Stimulated activated CD4-positive, alpha-beta T cell treated with anti-CD3 and anti-CD28 coated beads, TNF-alpha, amount 100 ng/mL, for 48 hours (primary cell): ENCODE measurements around the gene COX6B1.
A peak's percentile ranks its signal among the peaks of the same experiment; 100 is the strongest.
"Not testable (repeated sequence)": the region's sequence is repeated elsewhere in the genome, so short reads cannot be mapped to it uniquely, and the experiment has no call there.

ENCODE experiments used
- DNase-seq, 3 donors: peaks; one replicate each; pipeline ENCODE4 v3.0.0-alpha.2; 2020; ENCODE audit warnings: low read depth in 3 of 3

Gene COX6B1, protein sequence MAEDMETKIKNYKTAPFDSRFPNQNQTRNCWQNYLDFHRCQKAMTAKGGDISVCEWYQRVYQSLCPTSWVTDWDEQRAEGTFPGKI

DNA sequence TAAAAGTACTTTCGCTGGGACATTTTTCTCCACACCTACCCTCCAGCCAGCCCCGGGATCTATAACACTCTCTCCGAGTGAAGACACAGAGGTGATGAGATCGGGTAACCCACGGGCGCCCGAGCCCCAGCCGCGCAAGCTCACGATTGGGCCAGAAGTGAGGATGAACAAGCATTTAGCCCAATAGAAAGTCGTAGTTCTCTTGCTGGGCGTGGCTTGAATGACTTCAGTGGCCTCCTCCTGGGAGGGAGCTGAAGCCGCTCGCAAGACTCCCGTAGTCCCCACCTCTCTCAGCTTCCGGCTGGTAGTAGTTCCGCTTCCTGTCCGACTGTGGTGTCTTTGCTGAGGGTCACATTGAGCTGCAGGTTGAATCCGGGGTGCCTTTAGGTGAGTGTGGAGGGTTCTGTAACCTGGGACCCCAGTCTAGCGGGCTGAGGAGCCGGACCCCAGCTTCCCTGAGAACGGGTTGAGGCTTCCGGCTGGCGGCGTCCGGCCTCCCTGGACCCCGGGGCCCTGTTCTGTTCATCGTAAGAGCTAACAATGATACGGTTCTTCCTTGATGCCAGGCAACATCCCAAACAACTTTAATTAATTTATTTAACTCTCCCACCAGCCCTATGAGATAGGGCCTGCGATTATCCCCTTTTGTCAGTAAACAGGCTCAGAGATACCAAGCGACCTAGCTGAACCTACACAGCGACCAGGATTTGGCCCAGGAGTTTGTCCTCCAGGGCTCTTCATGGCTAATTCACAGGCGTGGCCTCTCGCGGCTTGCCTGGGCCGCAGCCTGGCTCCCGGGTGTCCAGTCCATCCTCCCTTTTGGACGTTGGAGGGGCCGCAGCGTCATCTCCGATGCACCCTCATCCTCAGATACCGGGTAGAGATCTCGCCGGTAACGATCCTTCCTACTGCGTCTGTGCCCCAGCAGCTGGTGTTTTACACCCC is at the start of gene COX6B1:
Gene COX6B1 (plus strand): TSS at position 307 of the 945 bp plus-strand sequence. CDS start 2,921 bp downstream, outside the sequence.
- peak; percentile 84 to 92 (median 89) for DNase-seq

DNA sequence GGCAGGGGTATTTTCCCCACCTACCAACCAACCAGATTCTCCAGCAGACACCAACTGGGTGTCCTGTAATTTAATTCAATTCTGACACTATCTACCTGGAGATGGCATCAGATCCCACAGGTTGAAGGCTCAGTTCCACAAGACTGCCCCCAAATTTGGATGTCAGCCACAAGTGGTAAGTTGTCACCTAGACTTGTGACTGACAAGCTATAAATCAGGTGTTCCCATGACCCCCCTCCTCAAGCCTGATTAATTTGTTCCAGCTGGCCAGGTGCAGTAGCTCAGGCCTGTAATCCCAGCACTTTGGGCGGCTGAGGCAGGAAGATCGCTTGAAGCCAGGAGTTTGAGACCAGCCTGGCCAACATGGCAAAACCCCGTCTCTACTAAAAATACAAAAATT is 46.2 kb upstream of the COX6B1 start:
- no peak for DNase-seq

DNA sequence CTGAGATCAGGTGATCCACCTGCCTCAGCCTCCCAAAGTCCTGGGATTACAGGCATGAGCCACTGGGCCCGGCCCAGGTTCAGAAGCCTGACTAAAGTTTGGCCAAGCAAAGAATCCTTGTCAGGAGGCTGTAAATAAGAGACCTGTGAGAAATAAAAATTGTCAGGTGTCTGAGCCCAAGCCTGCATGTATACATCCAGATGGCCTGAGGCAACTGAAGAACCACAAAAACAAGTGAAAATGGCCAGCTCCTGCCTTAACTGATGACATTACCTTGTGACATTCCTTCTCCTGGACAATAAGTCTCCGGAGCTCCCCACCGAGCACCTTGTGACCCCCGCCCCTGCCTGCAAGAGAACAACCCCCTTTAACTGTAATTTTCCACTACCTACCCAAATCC is 43.7 kb upstream of the COX6B1 start:
- not testable (repeated sequence) for DNase-seq

DNA sequence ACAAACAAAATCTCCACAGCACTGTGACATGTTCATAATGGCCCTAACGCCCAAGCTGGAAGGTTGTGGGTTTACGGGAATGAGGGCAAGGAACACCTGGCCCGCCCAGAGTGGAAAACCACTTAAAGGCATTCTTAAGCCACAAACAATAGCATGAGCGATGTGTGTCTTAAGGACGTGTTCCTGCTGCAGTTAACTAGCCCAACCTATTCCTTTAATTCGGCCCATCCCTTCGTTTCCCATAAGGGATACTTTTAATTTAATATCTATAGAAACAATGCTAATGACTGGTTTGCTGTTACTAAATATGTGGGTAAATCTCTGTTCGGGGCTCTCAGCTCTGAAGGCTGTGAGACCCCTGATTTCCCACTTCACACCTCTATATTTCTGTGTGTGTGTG is 41.0 kb upstream of the COX6B1 start:
- DNase-seq = not testable (repeated sequence)

DNA sequence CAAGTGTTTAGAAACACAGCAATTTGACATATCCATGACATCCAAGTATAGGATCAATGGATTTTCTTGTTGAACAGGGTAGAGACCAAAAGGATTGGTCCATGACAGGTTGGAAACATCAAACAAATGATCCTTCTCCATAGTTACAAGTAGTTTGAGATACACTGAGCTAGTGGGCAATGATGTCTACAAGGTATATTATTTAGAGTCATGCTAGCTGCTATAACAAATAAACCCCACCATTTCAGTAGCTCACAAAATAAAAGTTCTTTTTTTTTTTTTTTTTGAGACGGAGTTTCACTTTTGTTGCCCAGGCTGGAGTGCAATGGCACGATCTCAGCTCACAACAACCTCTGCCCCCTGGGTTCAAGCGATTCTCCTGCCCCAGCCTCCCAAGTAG is 40.5 kb upstream of the COX6B1 start:
- DNase-seq = no peak

DNA sequence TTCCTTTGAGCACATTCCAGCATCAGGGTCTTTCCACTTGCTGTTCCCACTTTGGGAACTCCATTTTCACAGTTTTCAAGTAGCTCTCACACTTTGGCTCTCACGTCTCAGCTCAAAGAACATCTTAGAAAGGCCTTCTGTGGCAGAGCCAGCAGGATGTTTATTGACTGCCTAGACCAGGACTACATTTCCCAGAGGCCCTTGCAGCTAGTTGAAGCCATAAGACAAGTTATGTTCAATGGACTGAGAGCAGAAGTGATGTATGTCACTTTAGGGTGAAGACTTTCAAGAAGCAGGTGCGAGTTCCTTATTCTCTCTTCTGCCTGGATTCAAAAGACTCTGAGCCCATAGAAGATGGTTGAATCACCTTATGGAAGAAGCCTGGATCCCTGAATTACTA is 39.9 kb upstream of the COX6B1 start:
- no peak for DNase-seq

DNA sequence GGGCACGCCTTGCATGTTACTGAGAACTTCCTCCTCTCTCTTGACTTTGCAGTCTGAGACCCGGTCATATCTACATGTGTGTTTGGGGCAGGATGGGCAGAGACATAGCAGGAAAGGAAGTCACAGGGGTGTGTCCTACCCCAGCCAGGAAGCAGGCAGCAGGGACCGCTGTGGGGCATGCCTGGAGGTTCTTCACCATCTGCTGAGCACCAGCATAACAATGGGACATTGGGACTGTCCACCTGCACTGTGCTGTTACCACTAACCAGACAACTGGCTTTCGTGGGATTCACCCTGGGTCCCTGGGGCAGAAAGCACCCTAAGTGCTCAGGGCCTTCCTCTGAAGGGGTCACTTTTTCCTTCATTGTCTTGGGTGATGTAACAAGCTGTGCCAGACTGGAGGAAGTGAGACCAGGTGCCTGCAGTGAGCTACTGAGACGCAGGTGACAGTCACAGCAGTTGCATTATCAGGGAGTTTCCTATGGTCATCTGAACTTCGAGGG is 38.2 kb upstream of the COX6B1 start:
- no peak for DNase-seq

DNA sequence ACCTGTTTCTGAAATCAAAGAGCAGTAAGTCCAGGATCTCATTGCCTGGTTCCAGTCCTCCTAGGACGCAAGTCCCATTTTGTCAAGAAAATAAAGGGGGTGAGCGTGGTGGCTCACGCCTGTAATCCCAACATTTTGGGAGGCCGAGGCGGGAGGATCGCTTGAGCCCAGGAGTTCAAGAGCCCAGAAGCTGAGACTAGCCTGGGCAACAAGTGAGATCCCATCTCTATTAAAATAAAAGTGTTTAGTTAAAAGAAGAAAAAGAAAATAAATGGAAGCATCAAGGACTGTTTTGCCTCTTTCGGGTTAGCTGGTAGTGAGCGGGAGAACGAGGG is 35.9 kb upstream of the COX6B1 start:
- no peak for DNase-seq

DNA sequence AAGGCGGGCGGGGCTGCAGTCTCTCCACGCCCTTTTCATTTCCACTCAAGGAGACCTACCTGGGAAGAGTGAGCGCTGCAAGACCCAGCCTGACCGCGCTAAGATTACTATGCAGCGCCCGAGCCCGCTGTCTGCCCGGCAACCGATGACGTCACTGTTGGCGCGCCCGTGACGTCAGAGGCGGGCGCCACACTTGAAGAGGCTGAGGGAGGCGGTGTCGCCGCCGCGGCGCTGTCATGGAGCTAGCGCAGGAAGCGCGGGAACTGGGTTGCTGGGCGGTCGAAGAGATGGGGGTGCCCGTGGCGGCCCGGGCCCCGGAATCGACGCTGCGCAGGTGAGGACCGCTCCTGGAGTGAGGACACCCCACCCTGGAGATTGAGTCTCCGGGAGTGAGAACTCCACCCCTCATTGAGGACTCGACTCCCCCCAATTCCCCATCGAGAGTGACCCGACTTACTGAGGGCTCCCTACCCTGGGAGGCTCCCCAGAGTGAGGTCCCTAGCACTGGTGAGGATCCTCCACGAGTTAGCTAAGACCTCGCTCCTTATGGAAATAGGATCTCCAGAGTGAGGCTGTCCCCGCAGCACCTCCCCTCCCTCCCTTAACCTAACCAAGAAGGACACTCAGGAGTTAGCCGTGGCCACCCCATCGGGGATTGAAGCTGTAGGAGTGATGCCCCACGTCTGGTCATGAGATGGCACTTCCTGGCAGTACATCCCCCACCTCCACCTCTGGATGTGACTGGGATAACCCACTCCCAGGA is 35.4 kb upstream of the COX6B1 start, which contains the start of gene HAUS5:
Gene HAUS5 (plus strand): TSS at position 177 of the 763 bp plus-strand sequence. CDS start 60 bp downstream, at position 237.
- peak; percentile 88 to 96 (median 92) for DNase-seq

DNA sequence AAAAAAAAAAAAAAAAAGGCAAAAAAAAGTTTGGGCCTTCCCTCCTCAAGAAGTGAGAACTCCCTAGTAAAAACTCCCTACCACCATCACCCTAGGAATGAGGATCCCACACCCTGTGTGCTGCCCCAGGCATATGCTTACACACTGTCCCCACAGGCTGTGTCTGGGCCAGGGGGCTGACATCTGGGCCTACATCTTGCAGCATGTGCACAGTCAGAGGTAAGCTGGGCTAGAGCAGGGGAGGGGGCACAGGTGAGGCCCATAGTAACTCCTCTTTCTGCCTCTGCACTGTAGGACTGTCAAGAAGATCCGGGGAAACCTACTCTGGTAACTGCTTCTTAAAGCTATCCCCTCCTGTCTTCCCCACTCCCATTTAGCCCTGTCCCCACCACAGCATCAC is 34.5 kb upstream of the COX6B1 start:
- DNase-seq = no peak

DNA sequence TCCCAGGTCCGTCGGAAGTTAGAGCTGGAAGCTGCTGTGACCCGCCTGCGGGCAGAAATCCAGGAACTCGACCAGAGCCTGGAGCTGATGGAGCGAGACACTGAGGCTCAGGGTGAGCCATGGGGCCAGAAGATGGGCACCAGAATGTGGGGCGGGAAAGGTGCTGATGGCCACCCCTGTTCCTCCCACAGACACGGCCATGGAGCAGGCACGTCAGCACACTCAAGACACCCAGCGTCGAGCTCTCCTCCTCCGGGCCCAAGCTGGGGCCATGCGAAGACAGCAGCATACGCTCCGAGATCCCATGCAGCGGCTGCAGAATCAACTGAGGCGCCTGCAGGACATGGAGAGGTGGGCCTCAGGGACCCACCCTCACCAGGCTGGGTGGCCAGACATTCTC is 33.1 kb upstream of the COX6B1 start:
- no peak for DNase-seq

DNA sequence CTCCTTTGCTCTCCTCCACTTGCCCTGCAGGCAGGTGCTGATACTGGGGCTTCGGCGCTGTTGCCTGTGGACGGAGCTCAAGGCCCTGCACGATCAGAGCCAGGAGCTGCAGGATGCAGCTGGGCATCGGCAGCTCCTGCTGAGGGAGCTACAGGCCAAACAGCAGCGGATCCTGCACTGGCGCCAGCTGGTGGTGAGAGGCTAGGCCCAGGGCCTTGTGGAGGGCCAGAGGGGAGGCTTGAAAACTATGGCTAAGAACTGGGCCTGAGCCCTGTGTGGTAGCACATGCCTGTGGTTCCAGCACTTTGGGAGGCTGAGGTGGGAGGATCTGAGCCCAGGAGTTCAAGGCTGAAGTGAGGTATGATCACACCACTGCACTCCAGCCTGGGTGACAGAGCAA is 29.3 kb upstream of the COX6B1 start:
- DNase-seq = no peak

DNA sequence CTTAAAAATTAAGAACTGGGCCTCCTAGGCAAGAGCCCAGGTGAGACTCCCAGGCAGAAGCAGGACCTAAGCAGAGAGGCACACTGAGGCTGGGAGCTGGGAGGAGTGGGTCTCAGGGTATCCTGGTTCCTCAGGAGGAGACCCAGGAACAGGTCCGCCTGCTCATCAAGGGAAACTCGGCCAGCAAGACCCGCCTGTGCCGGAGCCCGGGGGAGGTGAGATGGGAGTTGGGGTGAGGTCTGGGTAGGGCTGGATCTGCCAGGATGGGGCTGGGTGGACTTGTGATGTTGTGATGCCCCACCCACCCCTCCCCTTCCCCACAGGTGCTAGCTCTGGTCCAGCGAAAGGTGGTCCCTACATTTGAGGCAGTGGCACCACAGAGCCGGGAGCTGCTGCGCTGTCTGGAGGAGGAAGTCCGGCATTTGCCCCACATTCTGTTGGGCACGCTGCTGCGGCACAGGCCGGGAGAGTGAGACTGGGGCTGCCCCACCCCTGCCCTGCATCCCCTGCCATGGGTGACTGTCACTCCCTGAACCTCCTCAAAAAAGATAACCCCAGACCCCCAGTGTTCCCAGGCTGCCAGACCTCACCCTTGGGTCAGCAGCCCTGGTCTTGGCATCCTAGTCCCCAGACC is 28.7 kb upstream of the COX6B1 start:
- no peak for DNase-seq

DNA sequence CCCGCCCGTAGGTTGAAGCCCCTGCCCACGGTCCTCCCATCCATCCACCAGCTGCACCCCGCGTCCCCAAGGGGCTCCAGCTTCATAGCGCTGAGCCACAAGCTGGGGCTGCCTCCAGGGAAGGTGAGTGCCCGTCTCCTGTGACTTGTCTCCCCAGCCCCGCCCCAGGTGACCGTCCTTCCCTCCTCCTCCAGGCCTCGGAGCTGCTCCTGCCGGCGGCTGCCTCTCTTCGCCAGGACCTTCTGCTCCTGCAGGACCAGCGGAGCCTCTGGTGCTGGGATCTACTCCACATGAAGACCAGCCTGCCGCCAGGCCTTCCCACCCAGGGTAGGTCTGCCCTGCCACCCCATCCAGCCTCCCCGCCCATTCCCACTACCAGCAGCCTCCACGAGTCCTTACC is 28.1 kb upstream of the COX6B1 start:
- DNase-seq = no peak

DNA sequence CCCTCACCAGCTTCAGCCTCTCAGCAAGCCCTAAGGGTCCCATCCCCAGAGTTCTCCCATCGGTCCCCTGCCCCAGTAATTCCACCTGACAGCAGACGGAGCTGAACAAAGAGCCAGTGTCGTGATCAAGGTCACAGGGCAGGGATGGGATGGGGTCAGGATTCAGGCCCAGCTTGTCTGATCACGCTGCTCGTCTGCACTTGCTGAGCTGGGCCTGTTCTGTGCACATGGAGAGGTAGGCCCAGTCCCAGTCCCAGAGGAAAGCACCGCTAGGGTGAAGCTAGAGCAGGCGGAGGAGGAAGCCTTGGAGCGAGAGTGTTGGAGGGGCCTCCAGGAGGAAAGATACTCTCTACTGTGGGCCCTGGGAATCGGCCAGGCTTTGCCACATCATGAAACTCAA is 26.4 kb upstream of the COX6B1 start:
- no peak for DNase-seq

DNA sequence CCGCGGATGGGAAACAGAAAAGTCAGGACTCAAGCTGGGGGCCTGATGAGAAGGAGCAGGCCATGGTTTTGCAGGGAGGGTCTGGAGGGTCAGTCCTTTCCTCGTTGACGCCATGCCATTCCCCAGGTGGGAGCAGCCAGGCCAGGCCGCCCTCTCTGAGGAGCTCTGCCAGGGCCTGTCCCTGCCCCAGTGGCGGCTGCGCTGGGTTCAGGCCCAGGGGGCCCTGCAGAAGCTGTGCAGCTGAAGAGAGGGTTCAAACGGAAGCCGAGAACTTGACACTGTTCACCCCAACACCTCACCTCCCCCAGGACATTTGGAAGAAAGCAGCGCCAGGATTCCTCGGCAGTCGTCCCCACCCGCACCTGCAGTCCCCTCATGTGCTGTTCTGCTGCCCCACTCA is 25.4 kb upstream of the COX6B1 start:
- DNase-seq = no peak

DNA sequence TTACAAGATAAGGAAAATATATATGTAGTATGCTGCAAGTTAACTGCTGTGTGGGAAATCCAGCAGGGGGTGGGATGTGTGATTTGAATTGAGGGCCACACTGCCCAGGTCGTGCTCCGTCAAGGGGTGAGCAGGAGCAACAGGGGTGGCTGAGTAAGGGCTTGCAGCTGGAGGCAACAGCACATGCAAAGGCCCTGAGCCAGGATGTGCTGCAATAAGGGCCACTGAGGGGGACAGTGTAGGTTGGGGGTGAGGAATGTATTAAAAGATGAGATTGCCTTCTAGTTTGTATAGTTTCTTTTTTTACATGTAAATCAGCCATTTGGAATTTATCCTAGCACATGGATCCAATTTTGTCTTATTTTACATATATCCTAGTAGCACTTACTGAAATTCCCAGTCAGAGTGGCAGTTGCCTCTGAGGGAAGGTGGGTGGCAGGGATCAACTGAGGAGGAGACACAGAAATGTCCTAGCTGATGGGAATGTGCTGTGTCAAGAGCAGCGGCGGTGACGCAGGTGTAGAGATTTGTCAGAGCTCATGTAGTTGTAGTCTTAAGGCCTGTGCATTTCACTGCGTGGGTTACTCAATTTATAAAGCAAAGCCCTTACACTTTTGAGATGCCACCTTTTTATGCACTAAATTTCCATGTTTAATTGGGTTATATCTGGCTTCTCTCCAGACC is 24.7 kb upstream of the COX6B1 start:
- DNase-seq = no peak

DNA sequence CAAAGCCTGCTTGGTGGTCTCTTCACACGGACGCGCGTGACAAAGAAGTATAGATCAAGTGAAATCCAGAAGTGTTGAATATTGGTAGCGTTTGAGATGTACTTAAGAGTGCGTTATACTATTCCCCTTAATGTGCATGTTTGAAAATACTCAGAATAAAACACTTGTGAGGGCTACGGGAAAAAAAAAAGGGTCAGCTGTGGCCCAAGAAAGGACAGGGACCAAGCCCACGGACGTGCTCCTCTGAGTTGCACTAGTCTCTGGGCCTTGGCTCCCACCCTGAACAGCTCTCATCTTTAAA is 19.9 kb upstream of the COX6B1 start:
- no peak for DNase-seq

DNA sequence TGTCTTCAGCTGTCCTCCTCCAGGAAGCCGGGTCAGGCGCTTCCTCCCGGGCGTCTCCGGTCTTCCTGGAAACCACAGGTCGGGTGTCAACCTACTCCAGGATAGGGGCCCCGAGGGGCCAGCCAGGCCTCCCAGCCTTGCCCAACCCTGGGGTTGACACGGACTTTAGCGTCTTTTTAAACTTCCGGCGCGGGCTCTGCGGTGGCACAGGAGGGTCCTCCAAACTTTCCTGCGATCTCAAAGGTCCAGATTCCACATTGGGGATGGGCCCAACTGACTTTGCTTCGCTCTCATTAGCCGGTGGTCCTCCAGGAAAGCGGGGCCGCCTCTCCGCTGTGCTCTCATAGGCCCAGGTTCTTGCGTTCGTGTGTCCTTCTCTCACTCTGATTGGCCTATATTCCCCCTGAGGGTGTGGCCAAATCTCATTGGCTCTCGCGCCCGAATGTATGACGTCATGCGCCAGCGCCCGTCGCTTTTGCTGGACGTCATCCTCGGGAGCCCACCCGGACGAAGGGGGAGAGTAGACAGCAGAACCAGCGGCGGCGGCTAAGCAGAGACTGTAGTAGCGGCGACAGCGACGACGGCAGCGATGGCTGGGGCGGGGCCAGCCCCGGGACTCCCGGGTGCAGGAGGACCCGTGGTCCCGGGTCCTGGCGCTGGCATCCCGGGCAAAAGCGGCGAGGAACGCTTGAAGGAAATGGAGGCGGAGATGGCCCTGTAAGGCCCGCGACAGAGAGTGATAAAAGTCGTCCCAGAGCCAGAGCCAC is 19.4 kb upstream of the COX6B1 start, which contains the start of gene RBM42:
Gene RBM42 (plus strand): TSS at position 472 of the 767 bp plus-strand sequence. CDS start 118 bp downstream, at position 590.
- peak; percentile 93 to 95 (median 95) for DNase-seq

DNA sequence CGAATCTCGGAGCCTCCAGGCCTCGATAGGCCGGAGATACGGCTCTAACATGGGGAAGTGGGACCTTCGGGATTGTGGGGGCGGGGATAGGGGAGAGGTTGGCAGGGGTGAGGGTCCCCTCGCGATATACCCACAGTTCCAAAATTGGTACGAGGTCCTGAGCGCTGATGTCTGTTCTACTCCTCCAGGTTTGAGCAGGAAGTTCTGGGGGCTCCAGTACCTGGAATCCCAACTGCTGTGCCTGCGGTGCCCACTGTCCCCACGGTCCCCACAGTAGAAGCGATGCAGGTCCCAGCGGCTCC is 18.8 kb upstream of the COX6B1 start:
- no peak for DNase-seq
